GM12801 (cell line): ENCODE measurements around the gene GDF15.

Source experiments
- CTCF ChIP-seq: IDR thresholded peaks from one replicate; pipeline ENCODE4 v1.5.1; 2011; ENCODE audit warnings: control low read depth; ENCODE audit not compliant: insufficient read length; ENCODE audit errors: extremely low read depth

The GDF15 gene

DNA sequence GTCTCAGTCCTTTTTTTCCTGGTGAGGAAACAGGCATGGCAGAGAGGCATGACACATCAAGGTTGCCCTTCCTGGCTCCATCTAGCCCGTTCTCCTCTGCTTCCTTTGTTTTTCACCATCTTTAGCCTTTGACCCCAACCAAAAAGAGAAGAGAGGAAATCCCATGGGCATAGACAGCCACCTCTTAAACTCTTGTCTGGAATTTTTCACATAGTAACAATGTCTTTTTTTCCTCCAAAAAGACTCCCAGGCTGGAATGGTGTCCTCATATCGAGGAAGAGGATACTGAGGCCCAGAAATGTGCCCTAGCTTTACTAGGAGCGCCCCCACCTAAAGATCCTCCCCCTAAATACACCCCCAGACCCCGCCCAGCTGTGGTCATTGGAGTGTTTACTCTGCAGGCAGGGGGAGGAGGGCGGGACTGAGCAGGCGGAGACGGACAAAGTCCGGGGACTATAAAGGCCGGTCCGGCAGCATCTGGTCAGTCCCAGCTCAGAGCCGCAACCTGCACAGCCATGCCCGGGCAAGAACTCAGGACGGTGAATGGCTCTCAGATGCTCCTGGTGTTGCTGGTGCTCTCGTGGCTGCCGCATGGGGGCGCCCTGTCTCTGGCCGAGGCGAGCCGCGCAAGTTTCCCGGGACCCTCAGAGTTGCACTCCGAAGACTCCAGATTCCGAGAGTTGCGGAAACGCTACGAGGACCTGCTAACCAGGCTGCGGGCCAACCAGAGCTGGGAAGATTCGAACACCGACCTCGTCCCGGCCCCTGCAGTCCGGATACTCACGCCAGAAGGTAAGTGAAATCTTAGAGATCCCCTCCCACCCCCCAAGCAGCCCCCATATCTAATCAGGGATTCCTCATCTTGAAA is at the start of gene GDF15:
Gene GDF15, plus strand, starts transcription at position 484 of the 868 bp plus-strand sequence. Its CDS starts 32 bp downstream, at position 516.
- no peak for TF ChIP-seq CTCF

DNA sequence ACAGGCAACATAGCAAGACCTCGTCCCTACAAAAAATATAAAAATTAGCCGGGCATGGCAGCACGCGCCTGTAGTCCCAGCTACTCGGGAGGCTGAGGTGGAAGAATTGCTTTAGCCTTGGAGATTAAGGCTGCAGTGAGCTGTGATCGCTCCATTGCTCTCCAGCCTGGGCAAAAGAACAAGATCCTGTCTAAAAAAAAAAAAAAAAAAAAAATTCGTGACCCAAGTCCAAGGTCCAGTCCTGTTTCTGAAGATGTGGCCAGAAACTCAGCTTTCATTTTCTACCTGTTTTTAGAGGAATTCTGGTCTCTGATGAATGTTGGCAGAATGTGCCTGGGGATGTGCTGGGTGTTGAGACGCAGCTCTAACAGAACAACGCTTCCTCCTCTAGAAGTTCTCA is 47.4 kb upstream of the GDF15 start:
- no peak for TF ChIP-seq CTCF

DNA sequence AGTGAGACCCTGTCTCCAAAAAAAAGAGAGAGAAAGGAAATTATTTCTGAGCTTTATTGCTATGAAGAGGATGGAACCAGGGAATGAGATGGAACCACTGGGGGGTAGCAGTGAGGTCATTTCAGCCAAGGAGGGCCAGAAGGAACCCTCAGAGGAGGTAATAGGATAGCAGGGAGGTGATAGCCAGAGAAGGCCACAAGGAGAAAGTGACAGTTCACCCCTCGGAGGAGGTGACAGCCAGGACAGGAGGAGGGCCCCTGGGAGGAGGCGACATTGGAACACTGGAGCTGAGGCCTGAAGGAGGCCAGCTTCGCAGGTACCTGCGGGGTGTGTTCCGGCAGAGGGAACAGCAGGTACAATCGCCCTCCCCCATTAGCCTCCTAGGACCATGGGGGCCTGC is 46.2 kb upstream of the GDF15 start:
- TF ChIP-seq CTCF: no peak

- TF ChIP-seq CTCF: no peak
Observed at GRCh38 chr19:18340190-18340989, 45.6 kb upstream of the GDF15 start, which contains the start of gene PGPEP1. Gene PGPEP1 (plus strand): TSS chr19:18340598. CDS start chr19:18340682, 84 bp downstream.

- TF ChIP-seq CTCF: no peak
Observed at GRCh38 chr19:18340990-18341868, 44.7 kb upstream of the GDF15 start.

DNA sequence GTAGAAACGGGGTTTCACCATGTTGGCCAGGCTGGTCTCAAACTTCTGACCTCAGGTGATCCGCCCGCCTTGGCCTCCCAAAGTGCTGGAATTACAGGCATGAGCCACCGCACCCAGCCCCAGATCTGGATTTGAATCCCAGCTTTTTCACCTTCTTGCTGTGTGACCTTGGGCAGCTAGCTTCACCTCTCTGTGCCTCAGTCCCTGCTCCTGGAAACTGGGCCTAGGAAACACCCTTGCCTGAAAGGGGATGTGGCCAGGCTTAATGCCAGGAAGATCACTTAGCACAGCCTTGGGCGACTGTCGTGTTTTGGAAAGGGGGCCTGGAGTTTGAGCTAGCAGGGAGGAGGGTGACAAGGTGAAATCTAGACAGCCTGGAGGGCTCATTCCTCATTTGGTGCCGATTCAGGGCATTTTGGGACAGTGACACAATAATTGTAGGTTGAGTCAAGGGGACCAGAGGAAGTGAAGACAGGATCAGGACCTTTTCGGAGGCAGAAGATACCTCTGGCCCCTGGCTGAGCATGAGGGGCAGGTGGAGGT is 43.8 kb upstream of the GDF15 start:
- TF ChIP-seq CTCF: no peak
